GM12878 (cell line): ENCODE measurements around the gene ESRRB. TPM values are rescaled to one million over a fixed set of nuclear protein-coding genes. Genes with fewer than 3 reads are reported as not detected.

Experiments used
- BCL3 ChIP-seq: IDR thresholded peaks from 2 replicates; pipeline ENCODE4 v1.6.1; 2011; ENCODE audit warnings: borderline replicate concordance, low read depth, mild to moderate bottlenecking, moderate library complexity, low read length; ENCODE audit not compliant: insufficient read depth, poor library complexity, severe bottlenecking
- CUX1 ChIP-seq: IDR thresholded peaks from 2 replicates; pipeline ENCODE4 v1.6.1; 2012; ENCODE audit warnings: improper control_type of control experiment, low read depth, low read length; ENCODE audit not compliant: insufficient replicate concordance
- DPF2 ChIP-seq: fragments of 450-650 bp; IDR thresholded peaks from 2 replicates; pipeline ENCODE4 v1.6.1; 2017; ENCODE audit warnings: mild to moderate bottlenecking
- ELK1 ChIP-seq: IDR thresholded peaks from 2 replicates; pipeline ENCODE4 v1.6.1; 2012; ENCODE audit warnings: low read depth, low read length, improper control_type of control experiment
- FOXM1 ChIP-seq: IDR thresholded peaks from 2 replicates; pipeline ENCODE4 v1.6.1; 2012; ENCODE audit warnings: low read depth, mild to moderate bottlenecking, inconsistent platforms, low read length, moderate library complexity
- MXI1 ChIP-seq: fragments of 150-350 bp; IDR thresholded peaks from 2 replicates; pipeline ENCODE4 v1.6.1; 2011; ENCODE audit warnings: low read depth, mild to moderate bottlenecking, inconsistent platforms, low read length, improper control_type of control experiment
- NFYB ChIP-seq: IDR thresholded peaks from 2 replicates; pipeline ENCODE4 v1.6.1; 2011; ENCODE audit warnings: low read depth, mild to moderate bottlenecking, low read length, improper control_type of control experiment, moderate library complexity; ENCODE audit not compliant: insufficient read depth
- NR2C2 ChIP-seq: IDR thresholded peaks from 2 replicates; pipeline ENCODE4 v1.6.1; 2011; ENCODE audit warnings: borderline replicate concordance, low read depth; ENCODE audit not compliant: control insufficient read depth, insufficient read length
- RB1 ChIP-seq: fragments of 450-650 bp; formaldehyde crosslinking; IDR thresholded peaks from 2 replicates; pipeline ENCODE4 v1.6.1; 2017; ENCODE audit warnings: mild to moderate bottlenecking, borderline replicate concordance
- SMAD1 ChIP-seq: fragments of 450-650 bp; IDR thresholded peaks from 2 replicates; pipeline ENCODE4 v1.6.1; 2018; ENCODE audit warnings: mild to moderate bottlenecking, low read depth; ENCODE audit not compliant: partially characterized antibody
- polyA plus RNA-seq, 11 experiments: library from polyadenylated mRNA; depleted of rRNA in 4 of 11; unstranded in 6 of 11; stranded (reverse) in 5 of 11; fragments of >200 nt; fragmentation: Nextera tagmentation in 4 of 11; fragmentation: Illumina TruSeq in 1 of 11; extraction: Ambion mirVana in 4 of 11; extraction: Trizol in 1 of 11; gene quantifications; 1 replicate in 1 of 11; 2 replicates in 10 of 11; pipeline versions ENCODE4 v1.2.1 to v1.2.3, GENCODE V29; 2011 to 2016; ENCODE audit warnings: inconsistent platforms in 2 of 11, missing spikeins in 2 of 11, low read depth in 1 of 11
- total RNA-seq, 4 experiments: library from RNA; depleted of rRNA in 3 of 4; stranded (reverse); fragments of >200 nt in 3 of 4; fragmentation: Illumina TruSeq in 1 of 4; extraction: Trizol in 1 of 4; gene quantifications; 2 replicates each; pipeline versions ENCODE4 v1.2.1 to v1.2.3, GENCODE V29; 2013 to 2021

Gene ESRRB
- total and polyA plus RNA-seq, 10 of the 15 experiments (the other 5 are each of a cell fraction or from before 2014, with no cell fraction given), result 0.03 to 0.73 (median 0.11) TPM; not detected in 6

GRCh38 chr14:76467711-76468155, 91.8 kb downstream of the ESRRB start (continued):
- no peak for TF ChIP-seq CUX1
- TF ChIP-seq FOXM1, result no peak
- TF ChIP-seq DPF2, result no peak
- no peak for TF ChIP-seq NFYB
- no peak for TF ChIP-seq ELK1
- no peak for TF ChIP-seq BCL3
- TF ChIP-seq MXI1, result no peak
- TF ChIP-seq NR2C2, result no peak
- no peak for TF ChIP-seq SMAD1
- no peak for TF ChIP-seq RB1
